Measurements from ENCODE around the gene PLIN3.
"Not testable (repeated sequence)": the region's sequence is repeated elsewhere in the genome, so short reads cannot be mapped to it uniquely, and the experiment has no call there.

The PLIN3 gene

DNA sequence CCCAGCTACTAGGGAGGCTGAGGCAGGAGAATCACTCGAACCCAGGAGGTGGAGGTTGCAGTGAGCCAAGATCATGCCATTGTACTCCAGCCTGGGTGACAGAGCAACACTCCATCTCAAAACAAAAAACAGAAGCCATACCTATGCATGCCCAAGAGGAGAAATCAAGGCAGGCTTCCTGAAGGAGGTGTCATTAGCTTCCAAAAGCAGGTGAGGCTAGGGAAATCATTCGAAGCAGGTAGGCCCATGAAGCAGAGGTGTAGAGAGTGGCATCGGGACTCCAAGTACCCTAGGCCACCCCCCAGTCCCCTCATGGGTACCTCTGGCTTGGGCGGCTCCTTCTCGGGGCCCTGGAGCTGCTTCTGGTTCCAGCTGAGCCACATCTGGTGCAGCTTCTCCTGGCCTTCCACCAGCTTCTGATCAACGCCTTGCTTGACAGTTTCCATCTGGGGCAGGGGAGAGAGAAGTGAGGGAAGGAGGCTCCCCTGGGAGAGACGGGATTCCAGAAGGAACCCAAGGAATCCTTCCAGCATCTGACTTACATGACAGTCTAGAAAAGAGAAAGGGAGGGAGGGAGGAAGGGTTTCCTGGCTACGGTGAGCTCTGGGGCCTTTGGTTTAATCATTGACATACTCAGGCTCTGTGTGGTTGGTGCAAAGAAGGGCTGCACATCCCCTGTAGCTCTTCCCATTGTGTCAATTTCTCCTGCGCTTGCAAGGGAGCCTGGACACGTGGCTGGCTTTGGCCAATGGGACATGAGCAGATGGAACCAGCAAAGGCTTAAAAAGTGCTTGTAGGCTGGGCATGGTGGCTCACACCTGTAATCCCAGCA is 22.9 kb downstream of the PLIN3 start:
- no peaks in the 10 kb centered on the region for H3K27me3 ChIP-seq (ENCODE audit: low read depth, low read length)
- no peak overlapping the region for H3K27ac ChIP-seq (ENCODE audit: low read length)
- H3K4me3 ChIP-seq (ENCODE audit: low read depth in 1 of 2, low read length in 2 of 2), result no peak overlapping the region
- H3K4me1 ChIP-seq (ENCODE audit: control insufficient read depth in 1 of 2, insufficient read depth in 2 of 2, low read length in 2 of 2), result peaks cover 0 to 2% of the 10 kb centered on the region in 2 donors
- no peaks in the 10 kb centered on the region for H3K9me3 ChIP-seq (ENCODE audit: control insufficient read depth in 1 of 2, low read length in 2 of 2)
- peaks cover 14 to 54% of the 10 kb centered on the region in 2 donors for H3K36me3 ChIP-seq (ENCODE audit: control insufficient read depth in 1 of 2, insufficient read depth in 2 of 2, low read length in 2 of 2)

GRCh38 chr19:4843647-4843965 is 23.9 kb downstream of the PLIN3 start:
- H3K4me3 ChIP-seq (ENCODE audit: low read depth in 1 of 2, low read length in 2 of 2), result no peak overlapping the region
- no peak overlapping the region for H3K27ac ChIP-seq (ENCODE audit: low read length)
- H3K4me1 ChIP-seq (ENCODE audit: control insufficient read depth in 1 of 2, insufficient read depth in 2 of 2, low read length in 2 of 2), result peaks cover 0 to 2% of the 10 kb centered on the region in 2 donors
- H3K27me3 ChIP-seq (ENCODE audit: low read depth, low read length), result no peaks in the 10 kb centered on the region
- peaks cover 20 to 55% of the 10 kb centered on the region in 2 donors for H3K36me3 ChIP-seq (ENCODE audit: control insufficient read depth in 1 of 2, insufficient read depth in 2 of 2, low read length in 2 of 2)
- H3K9me3 ChIP-seq (ENCODE audit: control insufficient read depth in 1 of 2, low read length in 2 of 2), result no peaks in the 10 kb centered on the region

DNA sequence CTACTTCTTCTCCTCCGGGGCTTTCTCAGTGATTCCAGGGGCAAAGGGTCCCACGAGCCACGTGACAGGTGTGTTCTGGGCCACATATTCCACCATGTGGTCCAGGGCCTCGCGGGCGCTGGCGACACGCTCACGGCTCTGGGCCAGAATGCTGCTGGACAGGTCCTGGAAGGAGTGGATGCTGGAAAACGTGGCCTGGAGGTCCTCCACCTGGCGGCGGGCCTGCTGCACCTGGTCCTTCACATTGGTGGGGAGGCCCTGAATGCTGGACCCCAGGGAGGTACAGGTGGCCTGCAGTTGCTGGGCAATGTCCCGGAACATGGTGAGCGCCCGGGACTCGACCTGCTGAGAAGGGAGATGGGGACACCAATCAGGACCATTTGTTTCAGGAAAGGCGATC is 28.3 kb downstream of the PLIN3 start:
- Histone ChIP-seq H3K4me3 (ENCODE audit: low read depth in 1 of 2, low read length in 2 of 2) (no peak overlapping the region), H3K27ac (ENCODE audit: low read length) (no peak overlapping the region), H3K27me3 (ENCODE audit: low read depth, low read length) (no peaks in the 10 kb centered on the region), H3K4me1 (ENCODE audit: control insufficient read depth in 1 of 2, insufficient read depth in 2 of 2, low read length in 2 of 2) (no peaks in the 10 kb centered on the region), H3K9me3 (ENCODE audit: control insufficient read depth in 1 of 2, low read length in 2 of 2) (no peaks in the 10 kb centered on the region), H3K36me3 (ENCODE audit: control insufficient read depth in 1 of 2, insufficient read depth in 2 of 2, low read length in 2 of 2) (peaks cover 13 to 41% of the 10 kb centered on the region in 2 donors)

GRCh38 chr19:4832776-4833175 is 34.7 kb downstream of the PLIN3 start:
- Histone ChIP-seq H3K4me1 (ENCODE audit: control insufficient read depth in 1 of 2, insufficient read depth in 2 of 2, low read length in 2 of 2) (peaks cover 3 to 15% of the 10 kb centered on the region in 2 donors), H3K9me3 (ENCODE audit: control insufficient read depth in 1 of 2, low read length in 2 of 2) (no peaks in the 10 kb centered on the region), H3K27me3 (ENCODE audit: low read depth, low read length) (no peaks in the 10 kb centered on the region), H3K27ac (ENCODE audit: low read length) (no peak overlapping the region), H3K4me3 (ENCODE audit: low read depth in 1 of 2, low read length in 2 of 2) (no peak overlapping the region), H3K36me3 (ENCODE audit: control insufficient read depth in 1 of 2, insufficient read depth in 2 of 2, low read length in 2 of 2) (peaks cover 0 to 4% of the 10 kb centered on the region in 2 donors)

GRCh38 chr19:4831979-4832340 is 35.5 kb downstream of the PLIN3 start:
- not testable (repeated sequence) for H3K36me3 ChIP-seq (ENCODE audit: control insufficient read depth in 1 of 2, insufficient read depth in 2 of 2, low read length in 2 of 2); H3K9me3 ChIP-seq (ENCODE audit: control insufficient read depth in 1 of 2, low read length in 2 of 2); H3K27me3 ChIP-seq (ENCODE audit: low read depth, low read length)
- Histone ChIP-seq H3K4me1 (ENCODE audit: control insufficient read depth in 1 of 2, insufficient read depth in 2 of 2, low read length in 2 of 2) (peaks cover 3 to 15% of the 10 kb centered on the region in 2 donors), H3K27ac (ENCODE audit: low read length) (peak overlapping the region; percentile 63), H3K4me3 (ENCODE audit: low read depth in 1 of 2, low read length in 2 of 2) (peak overlapping the region; percentile 82 to 91)

GRCh38 chr19:4831304-4831978 is 36.0 kb downstream of the PLIN3 start, which contains the start of gene TICAM1:
TSS of gene TICAM1 (minus strand) at chr19:4831712. CDS start at chr19:4818377, 13,335 bp downstream.
- Histone ChIP-seq H3K4me1 (ENCODE audit: control insufficient read depth in 1 of 2, insufficient read depth in 2 of 2, low read length in 2 of 2) (peaks cover 3 to 15% of the 10 kb centered on the region in 2 donors), H3K27me3 (ENCODE audit: low read depth, low read length) (no peaks in the 10 kb centered on the region), H3K27ac (ENCODE audit: low read length) (peak within 1 kb of the TSS; percentile 96), H3K36me3 (ENCODE audit: control insufficient read depth in 1 of 2, insufficient read depth in 2 of 2, low read length in 2 of 2) (no peaks in the 10 kb centered on the region), H3K9me3 (ENCODE audit: control insufficient read depth in 1 of 2, low read length in 2 of 2) (no peaks in the 10 kb centered on the region), H3K4me3 (ENCODE audit: low read depth in 1 of 2, low read length in 2 of 2) (peak within 1 kb of the TSS; percentile 82 to 91)

DNA sequence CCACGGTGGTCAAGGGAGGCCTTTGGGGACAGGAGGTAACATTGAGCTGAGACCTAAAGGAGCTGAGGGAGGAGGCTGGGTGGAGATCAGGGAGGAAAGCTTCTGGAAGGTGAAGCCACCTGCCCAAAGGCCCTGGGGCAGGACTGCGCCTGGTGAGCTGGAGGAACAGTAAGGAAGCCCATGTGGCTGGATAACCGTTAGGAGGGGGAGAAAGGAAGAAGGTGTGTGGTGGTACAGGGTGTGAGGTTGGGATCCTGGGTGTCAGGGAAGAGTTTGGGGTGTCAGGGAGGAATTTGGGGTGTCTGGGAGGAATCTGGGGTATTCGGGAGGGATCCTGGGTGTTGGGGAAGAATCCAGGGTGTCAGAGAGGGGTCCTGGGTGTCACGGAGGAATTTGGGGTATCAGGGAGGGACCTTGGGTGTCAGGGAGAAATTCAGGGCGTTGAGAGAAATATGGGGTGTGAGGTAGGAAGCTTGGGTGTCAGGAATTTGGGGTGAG is 36.6 kb downstream of the PLIN3 start:
- H3K4me3 ChIP-seq (ENCODE audit: low read depth in 1 of 2, low read length in 2 of 2), result peak overlapping the region; percentile 82 to 91
- no peaks in the 10 kb centered on the region for H3K36me3 ChIP-seq (ENCODE audit: control insufficient read depth in 1 of 2, insufficient read depth in 2 of 2, low read length in 2 of 2)
- no peaks in the 10 kb centered on the region for H3K9me3 ChIP-seq (ENCODE audit: control insufficient read depth in 1 of 2, low read length in 2 of 2)
- H3K4me1 ChIP-seq (ENCODE audit: control insufficient read depth in 1 of 2, insufficient read depth in 2 of 2, low read length in 2 of 2), result peaks cover 3 to 15% of the 10 kb centered on the region in 2 donors
- peak overlapping the region; percentile 96 for H3K27ac ChIP-seq (ENCODE audit: low read length)
- no peaks in the 10 kb centered on the region for H3K27me3 ChIP-seq (ENCODE audit: low read depth, low read length)

GRCh38 chr19:4830332-4830731 is 37.1 kb downstream of the PLIN3 start:
- H3K36me3 ChIP-seq (ENCODE audit: control insufficient read depth in 1 of 2, insufficient read depth in 2 of 2, low read length in 2 of 2), result no peaks in the 10 kb centered on the region
- peak overlapping the region; percentile 82 to 91 for H3K4me3 ChIP-seq (ENCODE audit: low read depth in 1 of 2, low read length in 2 of 2)
- peaks cover 3 to 15% of the 10 kb centered on the region in 2 donors for H3K4me1 ChIP-seq (ENCODE audit: control insufficient read depth in 1 of 2, insufficient read depth in 2 of 2, low read length in 2 of 2)
- no peaks in the 10 kb centered on the region for H3K27me3 ChIP-seq (ENCODE audit: low read depth, low read length)
- no peaks in the 10 kb centered on the region for H3K9me3 ChIP-seq (ENCODE audit: control insufficient read depth in 1 of 2, low read length in 2 of 2)
- H3K27ac ChIP-seq (ENCODE audit: low read length), result peak overlapping the region; percentile 96

DNA sequence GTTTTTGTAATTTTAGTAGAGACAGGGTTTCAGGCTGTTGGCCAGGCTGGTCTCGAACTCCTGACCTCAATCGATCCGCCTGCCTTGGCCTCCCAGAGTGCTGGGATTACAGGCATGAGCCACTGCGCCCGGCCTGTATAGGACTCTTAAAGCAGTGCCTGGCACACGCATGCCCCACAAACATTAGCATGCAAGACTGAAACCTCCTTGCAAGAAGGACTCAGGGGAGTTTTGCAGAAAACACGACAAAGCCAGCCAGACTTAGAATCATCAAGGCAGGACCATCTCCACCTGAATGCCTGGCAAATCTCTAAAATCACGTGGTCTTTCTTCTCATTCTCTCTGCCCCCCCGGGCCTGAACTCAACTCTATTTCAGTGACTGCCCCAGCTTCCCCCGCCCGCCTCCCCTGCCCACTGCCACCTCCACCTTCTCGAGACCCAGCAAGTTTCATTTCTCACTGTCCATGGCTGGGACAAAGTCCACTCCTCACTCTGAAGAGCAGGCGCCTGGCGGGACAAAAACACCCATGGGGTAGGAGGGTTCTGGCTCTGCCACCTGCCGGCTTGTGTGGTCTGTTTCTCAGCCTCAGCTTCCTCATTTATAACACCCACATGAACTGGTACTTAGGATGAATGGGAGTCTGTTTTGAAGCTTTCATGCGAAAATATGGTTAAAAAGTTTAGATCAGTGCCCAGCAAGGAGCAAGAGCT is 38.3 kb downstream of the PLIN3 start:
- no peaks in the 10 kb centered on the region for H3K27me3 ChIP-seq (ENCODE audit: low read depth, low read length)
- no peak overlapping the region for H3K27ac ChIP-seq (ENCODE audit: low read length)
- no peaks in the 10 kb centered on the region for H3K36me3 ChIP-seq (ENCODE audit: control insufficient read depth in 1 of 2, insufficient read depth in 2 of 2, low read length in 2 of 2)
- no peaks in the 10 kb centered on the region for H3K9me3 ChIP-seq (ENCODE audit: control insufficient read depth in 1 of 2, low read length in 2 of 2)
- H3K4me1 ChIP-seq (ENCODE audit: control insufficient read depth in 1 of 2, insufficient read depth in 2 of 2, low read length in 2 of 2), result peaks cover 3 to 15% of the 10 kb centered on the region in 2 donors
- no peak overlapping the region for H3K4me3 ChIP-seq (ENCODE audit: low read depth in 1 of 2, low read length in 2 of 2)

GRCh38 chr19:4823577-4823976 is 43.9 kb downstream of the PLIN3 start:
- Histone ChIP-seq H3K9me3 (ENCODE audit: control insufficient read depth in 1 of 2, low read length in 2 of 2) (no peaks in the 10 kb centered on the region), H3K4me1 (ENCODE audit: control insufficient read depth in 1 of 2, insufficient read depth in 2 of 2, low read length in 2 of 2) (no peaks in the 10 kb centered on the region), H3K27ac (ENCODE audit: low read length) (no peak overlapping the region), H3K4me3 (ENCODE audit: low read depth in 1 of 2, low read length in 2 of 2) (no peak overlapping the region), H3K27me3 (ENCODE audit: low read depth, low read length) (no peaks in the 10 kb centered on the region), H3K36me3 (ENCODE audit: control insufficient read depth in 1 of 2, insufficient read depth in 2 of 2, low read length in 2 of 2) (peaks cover 0 to under 1% of the 10 kb centered on the region in 2 donors)

GRCh38 chr19:4822354-4822753 is 45.1 kb downstream of the PLIN3 start:
- H3K36me3 ChIP-seq (ENCODE audit: control insufficient read depth in 1 of 2, insufficient read depth in 2 of 2, low read length in 2 of 2), result peaks cover 0 to 13% of the 10 kb centered on the region in 2 donors
- H3K27me3 ChIP-seq (ENCODE audit: low read depth, low read length); H3K27ac ChIP-seq (ENCODE audit: low read length); H3K9me3 ChIP-seq (ENCODE audit: control insufficient read depth in 1 of 2, low read length in 2 of 2); H3K4me1 ChIP-seq (ENCODE audit: control insufficient read depth in 1 of 2, insufficient read depth in 2 of 2, low read length in 2 of 2); H3K4me3 ChIP-seq (ENCODE audit: low read depth in 1 of 2, low read length in 2 of 2): not testable (repeated sequence)
